Measurements from ENCODE around the gene CLEC18C.
"Not testable (repeated sequence)": the region's sequence is repeated elsewhere in the genome, so short reads cannot be mapped to it uniquely, and the experiment has no call there.

CLEC18C gene

DNA sequence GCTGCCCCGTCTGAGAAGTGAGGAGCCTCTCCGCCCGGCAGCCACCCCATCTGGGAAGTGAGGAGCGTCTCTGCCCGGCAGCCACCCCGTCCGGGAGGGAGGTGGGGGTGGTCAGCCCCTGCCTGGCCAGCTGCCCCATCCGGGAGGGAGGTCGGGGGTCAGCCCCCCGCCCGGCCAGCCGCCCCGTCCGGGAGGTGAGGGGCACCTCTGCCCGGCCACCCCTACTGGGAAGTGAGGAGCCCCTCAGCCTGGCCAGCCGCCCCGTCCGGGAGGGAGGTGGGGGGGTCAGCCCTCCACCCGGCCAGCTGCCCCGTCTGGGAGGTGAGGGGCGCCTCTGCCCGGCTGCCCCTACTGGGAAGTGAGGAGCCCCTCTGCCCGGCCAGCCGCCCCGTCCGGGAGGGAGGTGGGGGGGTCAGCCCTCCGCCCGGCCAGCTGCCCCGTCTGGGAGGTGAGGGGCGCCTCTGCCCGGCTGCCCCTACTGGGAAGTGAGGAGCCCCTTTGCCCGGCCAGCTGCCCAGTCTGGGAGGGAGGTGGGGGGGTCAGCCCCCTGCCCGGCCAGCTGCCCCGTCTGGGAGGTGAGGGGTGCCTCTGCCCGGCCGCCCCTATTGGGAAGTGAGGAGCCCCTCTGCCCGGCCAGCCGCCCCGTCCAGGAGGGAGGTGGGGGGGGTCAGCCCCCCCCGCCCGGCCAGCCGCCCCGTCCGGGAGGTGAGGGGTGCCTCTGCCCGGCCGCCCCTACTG lies 31.2 kb downstream of the CLEC18C start:
- H2BK12ac ChIP-seq (ENCODE audit: low read length); H3K79me1 ChIP-seq (ENCODE audit: low read length); H3K18ac ChIP-seq (ENCODE audit: low read length); H3K27ac ChIP-seq (ENCODE audit: low read depth, low read length); H3K9ac ChIP-seq (ENCODE audit: low read length); H4K91ac ChIP-seq (ENCODE audit: low read depth, low read length); H3K4me3 ChIP-seq (ENCODE audit: low read depth, low read length); H3K27me3 ChIP-seq (ENCODE audit: insufficient read depth, low read length); H2BK5ac ChIP-seq (ENCODE audit: low read depth, low read length, poor library complexity); H3K4me1 ChIP-seq (ENCODE audit: control insufficient read depth in 1 of 2, insufficient read depth in 2 of 2, low read length in 2 of 2); H4K12ac ChIP-seq (ENCODE audit: low read depth, low read length); H3K4me2 ChIP-seq (ENCODE audit: low read length); H2AK5ac ChIP-seq (ENCODE audit: low read length); H3K9me3 ChIP-seq (ENCODE audit: insufficient read depth, low read depth, low read length); H3K79me2 ChIP-seq (ENCODE audit: control insufficient read depth, insufficient read depth, low read length, poor library complexity); H3K23ac ChIP-seq (ENCODE audit: low read length); H2AFZ ChIP-seq (ENCODE audit: insufficient read depth, low read length, poor library complexity); H3K36me3 ChIP-seq (ENCODE audit: control insufficient read depth in 1 of 2, insufficient read depth in 2 of 2, low read length in 2 of 2); H4K8ac ChIP-seq (ENCODE audit: low read depth, low read length); DNase-seq; H2BK120ac ChIP-seq (ENCODE audit: insufficient read depth, low read length, poor library complexity); H3K14ac ChIP-seq (ENCODE audit: low read length); H3K4ac ChIP-seq (ENCODE audit: low read depth, low read length): not testable (repeated sequence)
- no CpG with 5 or more reads among the region's 46 CpGs for WGBS (ENCODE audit: extremely low coverage, insufficient coverage, insufficient read length)

- not testable (repeated sequence) for H3K27me3 ChIP-seq (ENCODE audit: insufficient read depth, low read length); H3K27ac ChIP-seq (ENCODE audit: low read depth, low read length); H3K23ac ChIP-seq (ENCODE audit: low read length); H3K4me1 ChIP-seq (ENCODE audit: control insufficient read depth in 1 of 2, insufficient read depth in 2 of 2, low read length in 2 of 2); H4K8ac ChIP-seq (ENCODE audit: low read depth, low read length); H4K91ac ChIP-seq (ENCODE audit: low read depth, low read length); H3K4me2 ChIP-seq (ENCODE audit: low read length); H2AK5ac ChIP-seq (ENCODE audit: low read length); H2BK5ac ChIP-seq (ENCODE audit: low read depth, low read length, poor library complexity); H2BK120ac ChIP-seq (ENCODE audit: insufficient read depth, low read length, poor library complexity); H3K36me3 ChIP-seq (ENCODE audit: control insufficient read depth in 1 of 2, insufficient read depth in 2 of 2, low read length in 2 of 2); H3K4me3 ChIP-seq (ENCODE audit: low read depth, low read length); H3K14ac ChIP-seq (ENCODE audit: low read length); H3K4ac ChIP-seq (ENCODE audit: low read depth, low read length); H3K18ac ChIP-seq (ENCODE audit: low read length); DNase-seq; H2AFZ ChIP-seq (ENCODE audit: insufficient read depth, low read length, poor library complexity); H2BK12ac ChIP-seq (ENCODE audit: low read length); H4K12ac ChIP-seq (ENCODE audit: low read depth, low read length); H3K79me1 ChIP-seq (ENCODE audit: low read length); H3K9ac ChIP-seq (ENCODE audit: low read length); H3K79me2 ChIP-seq (ENCODE audit: control insufficient read depth, insufficient read depth, low read length, poor library complexity); H3K9me3 ChIP-seq (ENCODE audit: insufficient read depth, low read depth, low read length)
- WGBS (ENCODE audit: extremely low coverage, insufficient coverage, insufficient read length) = no CpG with 5 or more reads among the region's 6 CpGs
These were observed 32.8 kb downstream of the CLEC18C start for GRCh38 chr16:70206382-70206781.

- H2BK12ac ChIP-seq (ENCODE audit: low read length); DNase-seq; H3K79me1 ChIP-seq (ENCODE audit: low read length); H3K4me1 ChIP-seq (ENCODE audit: control insufficient read depth in 1 of 2, insufficient read depth in 2 of 2, low read length in 2 of 2); H3K27ac ChIP-seq (ENCODE audit: low read depth, low read length); H4K12ac ChIP-seq (ENCODE audit: low read depth, low read length); H4K91ac ChIP-seq (ENCODE audit: low read depth, low read length); H3K14ac ChIP-seq (ENCODE audit: low read length); H4K8ac ChIP-seq (ENCODE audit: low read depth, low read length); H2AK5ac ChIP-seq (ENCODE audit: low read length); H3K79me2 ChIP-seq (ENCODE audit: control insufficient read depth, insufficient read depth, low read length, poor library complexity); H3K4ac ChIP-seq (ENCODE audit: low read depth, low read length); H2AFZ ChIP-seq (ENCODE audit: insufficient read depth, low read length, poor library complexity); H3K9ac ChIP-seq (ENCODE audit: low read length); H3K4me3 ChIP-seq (ENCODE audit: low read depth, low read length); H3K27me3 ChIP-seq (ENCODE audit: insufficient read depth, low read length); H2BK5ac ChIP-seq (ENCODE audit: low read depth, low read length, poor library complexity); H3K18ac ChIP-seq (ENCODE audit: low read length); H3K4me2 ChIP-seq (ENCODE audit: low read length); H3K36me3 ChIP-seq (ENCODE audit: control insufficient read depth in 1 of 2, insufficient read depth in 2 of 2, low read length in 2 of 2); H3K9me3 ChIP-seq (ENCODE audit: insufficient read depth, low read depth, low read length); H2BK120ac ChIP-seq (ENCODE audit: insufficient read depth, low read length, poor library complexity); H3K23ac ChIP-seq (ENCODE audit: low read length): not testable (repeated sequence)
- WGBS (ENCODE audit: extremely low coverage, insufficient coverage, insufficient read length) = no CpG with 5 or more reads among the region's 2 CpGs
These were observed 45.0 kb downstream of the CLEC18C start for GRCh38 chr16:70218586-70218985.

GRCh38 chr16:70222574-70222973 lies 49.0 kb downstream of the CLEC18C start:
- not testable (repeated sequence) for H4K12ac ChIP-seq (ENCODE audit: low read depth, low read length); H3K4me1 ChIP-seq (ENCODE audit: control insufficient read depth in 1 of 2, insufficient read depth in 2 of 2, low read length in 2 of 2); H3K4me3 ChIP-seq (ENCODE audit: low read depth, low read length); DNase-seq; H2BK12ac ChIP-seq (ENCODE audit: low read length); H3K27me3 ChIP-seq (ENCODE audit: insufficient read depth, low read length); H2BK120ac ChIP-seq (ENCODE audit: insufficient read depth, low read length, poor library complexity); H4K91ac ChIP-seq (ENCODE audit: low read depth, low read length); H4K8ac ChIP-seq (ENCODE audit: low read depth, low read length); H3K18ac ChIP-seq (ENCODE audit: low read length); H3K79me1 ChIP-seq (ENCODE audit: low read length); H3K9ac ChIP-seq (ENCODE audit: low read length); H2BK5ac ChIP-seq (ENCODE audit: low read depth, low read length, poor library complexity); H3K14ac ChIP-seq (ENCODE audit: low read length); H3K9me3 ChIP-seq (ENCODE audit: insufficient read depth, low read depth, low read length); H3K4me2 ChIP-seq (ENCODE audit: low read length); H3K79me2 ChIP-seq (ENCODE audit: control insufficient read depth, insufficient read depth, low read length, poor library complexity); H3K4ac ChIP-seq (ENCODE audit: low read depth, low read length); H3K36me3 ChIP-seq (ENCODE audit: control insufficient read depth in 1 of 2, insufficient read depth in 2 of 2, low read length in 2 of 2); H2AK5ac ChIP-seq (ENCODE audit: low read length); H3K23ac ChIP-seq (ENCODE audit: low read length); H2AFZ ChIP-seq (ENCODE audit: insufficient read depth, low read length, poor library complexity); H3K27ac ChIP-seq (ENCODE audit: low read depth, low read length)
- no CpG with 5 or more reads among the region's 2 CpGs for WGBS (ENCODE audit: extremely low coverage, insufficient coverage, insufficient read length)
